HepG2 (cell line): ENCODE results near the gene ADPRM. TPM values are rescaled to one million over a fixed set of nuclear protein-coding genes. Genes with fewer than 3 reads are reported as not detected.

Experiments used
- GLI4 ChIP-seq: sonication (generic); formaldehyde crosslinking; IDR thresholded peaks from 2 replicates; pipeline ENCODE4 v1.5.1; 2020; ENCODE audit warnings: missing genetic modification reagents, mild to moderate bottlenecking, moderate library complexity, borderline replicate concordance
- KLF16 ChIP-seq, 2 experiments: sonication (generic) in 1 of 2; formaldehyde crosslinking in 1 of 2; IDR thresholded peaks; 2 replicates each; pipeline versions ENCODE4 v1.6.1 to v1.8.0; 2016 to 2023; ENCODE audit warnings: missing genetic modification reagents in 2 of 2, missing compliant biosample characterization in 1 of 2
- NR3C1 ChIP-seq: sonication (generic); formaldehyde crosslinking; IDR thresholded peaks from 2 replicates; pipeline ENCODE4 v1.4.0; 2020; ENCODE audit warnings: missing genetic modification reagents
- RXRB ChIP-seq: IDR thresholded peaks from 2 replicates; pipeline ENCODE4 v1.6.1; 2016; ENCODE audit warnings: borderline replicate concordance, missing genetic modification reagents, missing compliant biosample characterization
- SMAD1 ChIP-seq: sonication (generic); formaldehyde crosslinking; IDR thresholded peaks from 2 replicates; pipeline ENCODE4 v1.4.0; 2020; ENCODE audit warnings: missing genetic modification reagents, low read depth, mild to moderate bottlenecking, borderline replicate concordance
- XBP1 ChIP-seq: sonication (generic); formaldehyde crosslinking; IDR thresholded peaks from 2 replicates; pipeline ENCODE4 v1.5.0; 2020; ENCODE audit warnings: missing genetic modification reagents
- ZNF280B ChIP-seq: sonication (generic); formaldehyde crosslinking; IDR thresholded peaks from 2 replicates; pipeline ENCODE4 v1.5.0; 2020; ENCODE audit warnings: missing genetic modification reagents, mild to moderate bottlenecking, borderline replicate concordance
- ZNF343 ChIP-seq: sonication (generic); formaldehyde crosslinking; IDR thresholded peaks from 2 replicates; pipeline ENCODE4 v1.4.0; 2020; ENCODE audit warnings: mild to moderate bottlenecking, missing genetic modification reagents
- ZNF367 ChIP-seq: sonication (generic); formaldehyde crosslinking; IDR thresholded peaks from 2 replicates; pipeline ENCODE4 v1.4.0; 2020; ENCODE audit warnings: missing genetic modification reagents, borderline replicate concordance
- ZNF891 ChIP-seq: sonication (generic); formaldehyde crosslinking; IDR thresholded peaks from 2 replicates; pipeline ENCODE4 v1.5.0; 2020; ENCODE audit warnings: mild to moderate bottlenecking, missing genetic modification reagents
- polyA plus RNA-seq, 8 experiments: library from polyadenylated mRNA; depleted of rRNA in 3 of 8; stranded (reverse) in 7 of 8; unstranded in 1 of 8; fragments of >200 nt; fragmentation: Illumina TruSeq in 4 of 8; extraction: Trizol in 4 of 8; gene quantifications; 2 replicates each; pipeline versions ENCODE4 v1.2.1 to v1.2.3, GENCODE V29; 2011 to 2016; ENCODE audit warnings: low read depth in 4 of 8, missing spikeins in 1 of 8, mixed read lengths in 1 of 8; ENCODE audit not compliant: insufficient read depth in 1 of 8
- total RNA-seq, 5 experiments: library from RNA; depleted of rRNA; stranded (reverse); fragments of >200 nt; fragmentation: Illumina TruSeq; extraction: Trizol; gene quantifications; 2 replicates each; pipeline ENCODE4 v1.2.3, GENCODE V29; 2016; ENCODE audit warnings: low read depth in 1 of 5
- TF ChIP-seq, protein P1 (sequence below): sonication (generic); formaldehyde crosslinking; IDR thresholded peaks from 2 replicates; pipeline ENCODE4 v1.4.0; 2020; ENCODE audit warnings: missing genetic modification reagents

ADPRM gene
- total and polyA plus RNA-seq, 2 of the 13 experiments (the other 11 are each of a cell fraction or from before 2014, with no cell fraction given): 5.6 to 10.8 TPM

GRCh38 chr17:10697092-10698081, at the start of gene ADPRM, which contains the start of gene SCO1 (continued):
- TF ChIP-seq KLF16 (CRISPR knock-in tag; IDR thresholded peaks at IDR 0.05) (peak in 1 of 2 experiments; percentile 93; a peak in 2 of 4 replicates), ZNF367 (CRISPR knock-in tag) (0 out of 2 replicates have a peak, but pooled peaks have one; percentile 76), ZNF891 (peak; percentile 96; the same call in 1 of the 2 replicates), GLI4 (peak; percentile 59; the same call in 1 of the 2 replicates), ZNF343 (CRISPR knock-in tag) (peak; percentile 65; the same call in 1 of the 2 replicates), NR3C1 (no peak), ZNF280B (CRISPR knock-in tag) (peak; percentile 76; the same call in 1 of the 2 replicates), RXRB (peak; percentile 74), XBP1 (CRISPR knock-in tag) (no peak; the same call in 1 of the 2 replicates), SMAD1 (CRISPR knock-in tag) (no peak)
- TF ChIP-seq, protein P1, sequence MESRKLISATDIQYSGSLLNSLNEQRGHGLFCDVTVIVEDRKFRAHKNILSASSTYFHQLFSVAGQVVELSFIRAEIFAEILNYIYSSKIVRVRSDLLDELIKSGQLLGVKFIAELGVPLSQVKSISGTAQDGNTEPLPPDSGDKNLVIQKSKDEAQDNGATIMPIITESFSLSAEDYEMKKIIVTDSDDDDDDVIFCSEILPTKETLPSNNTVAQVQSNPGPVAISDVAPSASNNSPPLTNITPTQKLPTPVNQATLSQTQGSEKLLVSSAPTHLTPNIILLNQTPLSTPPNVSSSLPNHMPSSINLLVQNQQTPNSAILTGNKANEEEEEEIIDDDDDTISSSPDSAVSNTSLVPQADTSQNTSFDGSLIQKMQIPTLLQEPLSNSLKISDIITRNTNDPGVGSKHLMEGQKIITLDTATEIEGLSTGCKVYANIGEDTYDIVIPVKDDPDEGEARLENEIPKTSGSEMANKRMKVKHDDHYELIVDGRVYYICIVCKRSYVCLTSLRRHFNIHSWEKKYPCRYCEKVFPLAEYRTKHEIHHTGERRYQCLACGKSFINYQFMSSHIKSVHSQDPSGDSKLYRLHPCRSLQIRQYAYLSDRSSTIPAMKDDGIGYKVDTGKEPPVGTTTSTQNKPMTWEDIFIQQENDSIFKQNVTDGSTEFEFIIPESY: peak; percentile 21; the same call in 1 of the 2 replicates
